OCI-LY1 (cell line): ENCODE data around the gene RELB.

Experiments
- EZH2 ChIP-seq: fragments of 200-600 bp; sonication (generic), shearing (Covaris generic); IDR thresholded peaks from 2 replicates; pipeline ENCODE4 v1.8.0; 2017; ENCODE audit warnings: borderline replicate concordance, mixed run types, mild to moderate bottlenecking, antibody characterized with exemption, low read length, moderate library complexity, mixed read lengths
- TF ChIP-seq, protein P1 (sequence below): fragments of 200-600 bp; sonication (generic), shearing (Covaris generic); IDR thresholded peaks from 2 replicates; pipeline ENCODE4 v1.5.1; 2017; ENCODE audit warnings: mild to moderate bottlenecking, antibody characterized with exemption, low read length, moderate library complexity, mixed read lengths

DNA sequence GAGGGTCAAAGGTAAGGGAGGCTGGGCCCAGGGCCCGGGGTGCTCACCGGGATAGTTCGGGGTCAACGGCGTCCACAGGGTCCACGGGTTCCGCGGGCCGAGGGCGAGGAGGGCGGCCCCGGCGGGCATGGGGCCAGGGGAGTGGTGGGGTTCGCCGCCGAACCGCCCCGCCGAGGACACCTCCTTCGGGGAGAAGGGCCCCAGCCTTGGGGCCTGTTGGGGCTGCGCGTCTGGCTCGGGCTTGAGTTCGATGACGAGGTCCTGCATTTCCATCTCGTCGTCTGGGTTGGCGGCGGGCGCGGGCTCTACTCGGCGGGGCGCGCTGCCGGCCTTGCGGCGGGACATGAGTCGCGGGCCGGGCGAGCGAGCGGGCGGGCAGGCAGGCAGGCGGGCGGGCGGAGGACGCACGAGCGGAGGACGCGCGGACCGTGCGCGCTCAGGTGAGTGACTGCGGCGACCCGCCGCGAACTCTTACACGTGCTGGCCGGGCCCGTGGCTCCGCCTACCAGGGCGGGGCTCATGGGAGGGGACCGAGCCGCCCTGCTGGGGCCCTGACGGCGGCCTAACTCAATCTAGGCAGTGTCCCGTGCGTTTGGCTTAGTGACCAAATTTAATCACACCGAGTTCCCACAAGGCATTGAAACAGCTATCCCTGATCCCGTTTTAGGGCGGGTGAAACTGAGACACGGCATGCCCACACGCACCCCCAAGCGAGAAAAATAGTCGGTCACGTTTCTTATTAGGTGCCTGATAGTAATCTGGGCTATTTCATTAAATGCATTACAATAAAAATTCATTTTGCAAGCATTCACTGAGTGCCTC, 75.0 kb downstream of the RELB start, which contains the start of gene ZNF296:
- TF ChIP-seq EZH2: no peak
- TF ChIP-seq, protein P1, sequence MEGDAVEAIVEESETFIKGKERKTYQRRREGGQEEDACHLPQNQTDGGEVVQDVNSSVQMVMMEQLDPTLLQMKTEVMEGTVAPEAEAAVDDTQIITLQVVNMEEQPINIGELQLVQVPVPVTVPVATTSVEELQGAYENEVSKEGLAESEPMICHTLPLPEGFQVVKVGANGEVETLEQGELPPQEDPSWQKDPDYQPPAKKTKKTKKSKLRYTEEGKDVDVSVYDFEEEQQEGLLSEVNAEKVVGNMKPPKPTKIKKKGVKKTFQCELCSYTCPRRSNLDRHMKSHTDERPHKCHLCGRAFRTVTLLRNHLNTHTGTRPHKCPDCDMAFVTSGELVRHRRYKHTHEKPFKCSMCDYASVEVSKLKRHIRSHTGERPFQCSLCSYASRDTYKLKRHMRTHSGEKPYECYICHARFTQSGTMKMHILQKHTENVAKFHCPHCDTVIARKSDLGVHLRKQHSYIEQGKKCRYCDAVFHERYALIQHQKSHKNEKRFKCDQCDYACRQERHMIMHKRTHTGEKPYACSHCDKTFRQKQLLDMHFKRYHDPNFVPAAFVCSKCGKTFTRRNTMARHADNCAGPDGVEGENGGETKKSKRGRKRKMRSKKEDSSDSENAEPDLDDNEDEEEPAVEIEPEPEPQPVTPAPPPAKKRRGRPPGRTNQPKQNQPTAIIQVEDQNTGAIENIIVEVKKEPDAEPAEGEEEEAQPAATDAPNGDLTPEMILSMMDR: no peak
